ENCODE data around the gene PAPLN. TPM values are rescaled to one million over a fixed set of nuclear protein-coding genes. Genes with fewer than 3 reads are reported as not detected.

PAPLN gene
- total and polyA plus RNA-seq, 2 experiments from 2014 or later, result 2.8 to 13.2 TPM

- TF ChIP-seq ZNF462 (CRISPR knock-in tag; IDR thresholded peaks at IDR 0.05) (no peak), JUNB (IDR thresholded peaks at IDR 0.05; ENCODE audit: unreplicated experiment) (no peak), ZNF331 (CRISPR knock-in tag; IDR thresholded peaks at IDR 0.05; ENCODE audit: low read depth) (no peak), ZNF114 (CRISPR knock-in tag; IDR thresholded peaks at IDR 0.05) (no peak), STAT1 (IDR thresholded peaks at IDR 0.05; ENCODE audit: unreplicated experiment) (no peak), CTCF (conservative IDR thresholded peaks at IDR 0.05; ENCODE audit: low read depth in 2 of 2) (no peak), CREB1 (CRISPR knock-in tag; IDR thresholded peaks at IDR 0.05; ENCODE audit: low read depth) (no peak), POLR2AphosphoS5 (IDR thresholded peaks at IDR 0.05; ENCODE audit: low read depth) (no peak), EZH2 (IDR thresholded peaks at IDR 0.05; ENCODE audit: low read depth, unreplicated experiment) (no peak), EZH2phosphoT487 (IDR thresholded peaks at IDR 0.05; ENCODE audit: unreplicated experiment) (no peak), NANOG (IDR thresholded peaks at IDR 0.05; ENCODE audit: borderline replicate concordance) (no peak), ETS1 (IDR thresholded peaks at IDR 0.05) (no peak)
- TF ChIP-seq, protein P1, sequence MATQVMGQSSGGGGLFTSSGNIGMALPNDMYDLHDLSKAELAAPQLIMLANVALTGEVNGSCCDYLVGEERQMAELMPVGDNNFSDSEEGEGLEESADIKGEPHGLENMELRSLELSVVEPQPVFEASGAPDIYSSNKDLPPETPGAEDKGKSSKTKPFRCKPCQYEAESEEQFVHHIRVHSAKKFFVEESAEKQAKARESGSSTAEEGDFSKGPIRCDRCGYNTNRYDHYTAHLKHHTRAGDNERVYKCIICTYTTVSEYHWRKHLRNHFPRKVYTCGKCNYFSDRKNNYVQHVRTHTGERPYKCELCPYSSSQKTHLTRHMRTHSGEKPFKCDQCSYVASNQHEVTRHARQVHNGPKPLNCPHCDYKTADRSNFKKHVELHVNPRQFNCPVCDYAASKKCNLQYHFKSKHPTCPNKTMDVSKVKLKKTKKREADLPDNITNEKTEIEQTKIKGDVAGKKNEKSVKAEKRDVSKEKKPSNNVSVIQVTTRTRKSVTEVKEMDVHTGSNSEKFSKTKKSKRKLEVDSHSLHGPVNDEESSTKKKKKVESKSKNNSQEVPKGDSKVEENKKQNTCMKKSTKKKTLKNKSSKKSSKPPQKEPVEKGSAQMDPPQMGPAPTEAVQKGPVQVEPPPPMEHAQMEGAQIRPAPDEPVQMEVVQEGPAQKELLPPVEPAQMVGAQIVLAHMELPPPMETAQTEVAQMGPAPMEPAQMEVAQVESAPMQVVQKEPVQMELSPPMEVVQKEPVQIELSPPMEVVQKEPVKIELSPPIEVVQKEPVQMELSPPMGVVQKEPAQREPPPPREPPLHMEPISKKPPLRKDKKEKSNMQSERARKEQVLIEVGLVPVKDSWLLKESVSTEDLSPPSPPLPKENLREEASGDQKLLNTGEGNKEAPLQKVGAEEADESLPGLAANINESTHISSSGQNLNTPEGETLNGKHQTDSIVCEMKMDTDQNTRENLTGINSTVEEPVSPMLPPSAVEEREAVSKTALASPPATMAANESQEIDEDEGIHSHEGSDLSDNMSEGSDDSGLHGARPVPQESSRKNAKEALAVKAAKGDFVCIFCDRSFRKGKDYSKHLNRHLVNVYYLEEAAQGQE (IDR thresholded peaks at IDR 0.05; ENCODE audit: unreplicated experiment), result no peak
- H3K36me3 Mint-ChIP-seq (ENCODE audit: low read depth), result peaks cover 7% of the 10 kb centered on the region; the same call in 2 of the 3 replicates
- DNase-seq (ENCODE audit: low spot score) (no peak), ATAC-seq (no peak)
- peaks cover 3% of the 10 kb centered on the region; the same call in 2 of the 3 replicates for H3K9me3 Mint-ChIP-seq
- no peak overlapping the region for H3K27ac Mint-ChIP-seq
- H3K4me1 Mint-ChIP-seq, result peaks cover 10% of the 10 kb centered on the region
- no peaks in the 10 kb centered on the region for H3F3A ChIP-seq (replicated peaks; ENCODE audit: low read depth)
- 0 out of 2 replicates have a peak overlapping the region, but pooled peaks have one; percentile 56 for H3K27ac ChIP-seq (ENCODE audit: low read depth)
- no peaks in the 10 kb centered on the region for H3K27me3 Mint-ChIP-seq (ENCODE audit: insufficient read depth, low read depth, poor library complexity)
- no peaks in the 10 kb centered on the region for H4K20me1 ChIP-seq (replicated peaks; ENCODE audit: insufficient read depth)
- H3K27me3 ChIP-seq (ENCODE audit: insufficient read depth), result no peaks in the 10 kb centered on the region
- no peaks in the 10 kb centered on the region for H3K36me3 ChIP-seq (ENCODE audit: insufficient read depth)
- H3K4me3 Mint-ChIP-seq, result no peak overlapping the region
- no peaks in the 10 kb centered on the region for H3K79me2 ChIP-seq (replicated peaks; ENCODE audit: insufficient read depth)
- H3K9me2 ChIP-seq (ENCODE audit: insufficient read depth), result no peaks in the 10 kb centered on the region
- 0 out of 2 replicates have a peak, but pooled peaks cover 7% of the 10 kb centered on the region for H3K4me1 ChIP-seq (ENCODE audit: insufficient read depth)
- no peak overlapping the region for H2AFZ ChIP-seq
- no peak overlapping the region for H3K4me2 ChIP-seq
- no peak overlapping the region for H3K4me3 ChIP-seq
Measured at GRCh38 chr14:73311708-73312030, 74.4 kb downstream of the PAPLN start.

All from GM23338 (cell line).